Subcutaneous adipose tissue (tissue), 4 donors: Measurements from ENCODE around the gene NAPB. TPM values are rescaled to one million over a fixed set of nuclear protein-coding genes. Genes with fewer than 3 reads are reported as not detected.

Experiments
- CTCF ChIP-seq: fragments of 450-650 bp; IDR thresholded peaks from one replicate; pipeline ENCODE4 v1.5.1; 2016; ENCODE audit warnings: low read depth, mild to moderate bottlenecking, control low read depth, antibody characterized with exemption, moderate library complexity
- total RNA-seq, 4 donors: library from RNA; depleted of rRNA; stranded (reverse); fragments of >200 nt; gene quantifications; one replicate each; pipeline ENCODE4 v1.1.0, GENCODE V29; 2016

NAPB gene
- total RNA-seq, 4 donors from 2014 or later: 12.4 to 15.6 (median 13.6) TPM

GRCh38 chr20:23347791-23348190 is 73.5 kb downstream of the NAPB start:
- TF ChIP-seq CTCF: no peak

GRCh38 chr20:23346002-23346401 is 75.3 kb downstream of the NAPB start:
- TF ChIP-seq CTCF: no peak

GRCh38 chr20:23344336-23344735 is 77.0 kb downstream of the NAPB start:
- no peak for TF ChIP-seq CTCF

GRCh38 chr20:23343590-23343989 is 77.7 kb downstream of the NAPB start:
- TF ChIP-seq CTCF: no peak

- TF ChIP-seq CTCF: no peak
These were observed 80.2 kb downstream of the NAPB start for GRCh38 chr20:23341073-23341472.

- TF ChIP-seq CTCF: no peak
These were observed 80.8 kb downstream of the NAPB start for GRCh38 chr20:23340524-23340923.

GRCh38 chr20:23339986-23340385 is 81.3 kb downstream of the NAPB start:
- no peak for TF ChIP-seq CTCF
